Right ventricle myocardium superior (tissue), 1 donor: ENCODE results near the gene ESYT2. TPM values are rescaled to one million over a fixed set of nuclear protein-coding genes. Genes with fewer than 3 reads are reported as not detected.
"Not testable (repeated sequence)": the region's sequence is repeated elsewhere in the genome, so short reads cannot be mapped to it uniquely, and the experiment has no call there.

Experiments used
- ATAC-seq: fragments of 200-7000 bp; cut with Tn5 transposase; one replicate; pipeline ENCODE4 v1.9.1; 2020; ENCODE audit warnings: mild to moderate bottlenecking; ENCODE audit not compliant: poor library complexity
- DNase-seq: peaks from one replicate; pipeline ENCODE4 v3.0.0-alpha.2; 2020
- intact Hi-C: fragments of 100-400 bp; cut with DNase I; formaldehyde crosslinking; loops from one replicate; pipeline ENCODE4 v1.11.2; 2022
- total RNA-seq: library from RNA; stranded (reverse); fragmentation: NEBNext Ultra II Directional; extraction: Animal tissue kit (Norgen Biotek cat#: 25700); gene quantifications from one replicate; pipeline ENCODE4 v1.2.1, GENCODE V29; 2021
- donor health status: DM: no; HTN: yes; CAD: no; lungs with severe emphysema.

The ESYT2 gene
- total RNA-seq, 1 donor from 2014 or later = 43.8 TPM

DNA sequence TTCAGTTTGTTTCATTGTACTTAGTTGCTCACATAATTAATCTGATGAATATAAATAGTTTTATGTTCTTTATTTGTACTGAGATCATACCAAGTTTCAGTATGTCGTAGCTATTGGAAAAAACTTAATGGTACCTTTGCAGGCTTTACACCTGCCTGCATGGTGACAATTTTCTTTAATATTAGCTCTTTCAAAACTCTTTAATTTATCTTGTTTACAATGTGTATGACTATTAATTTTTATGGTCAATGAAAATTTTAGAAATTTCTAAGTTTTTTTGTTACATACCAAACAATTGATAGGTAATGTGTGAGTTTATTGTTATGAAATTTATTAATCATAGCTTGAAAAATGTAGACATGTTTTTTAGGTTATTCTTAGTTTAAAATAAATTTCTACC is 31.1 kb upstream of the ESYT2 start:
- DNase-seq (no peak), ATAC-seq (no peak)
- intact Hi-C loops = no loop called here

DNA sequence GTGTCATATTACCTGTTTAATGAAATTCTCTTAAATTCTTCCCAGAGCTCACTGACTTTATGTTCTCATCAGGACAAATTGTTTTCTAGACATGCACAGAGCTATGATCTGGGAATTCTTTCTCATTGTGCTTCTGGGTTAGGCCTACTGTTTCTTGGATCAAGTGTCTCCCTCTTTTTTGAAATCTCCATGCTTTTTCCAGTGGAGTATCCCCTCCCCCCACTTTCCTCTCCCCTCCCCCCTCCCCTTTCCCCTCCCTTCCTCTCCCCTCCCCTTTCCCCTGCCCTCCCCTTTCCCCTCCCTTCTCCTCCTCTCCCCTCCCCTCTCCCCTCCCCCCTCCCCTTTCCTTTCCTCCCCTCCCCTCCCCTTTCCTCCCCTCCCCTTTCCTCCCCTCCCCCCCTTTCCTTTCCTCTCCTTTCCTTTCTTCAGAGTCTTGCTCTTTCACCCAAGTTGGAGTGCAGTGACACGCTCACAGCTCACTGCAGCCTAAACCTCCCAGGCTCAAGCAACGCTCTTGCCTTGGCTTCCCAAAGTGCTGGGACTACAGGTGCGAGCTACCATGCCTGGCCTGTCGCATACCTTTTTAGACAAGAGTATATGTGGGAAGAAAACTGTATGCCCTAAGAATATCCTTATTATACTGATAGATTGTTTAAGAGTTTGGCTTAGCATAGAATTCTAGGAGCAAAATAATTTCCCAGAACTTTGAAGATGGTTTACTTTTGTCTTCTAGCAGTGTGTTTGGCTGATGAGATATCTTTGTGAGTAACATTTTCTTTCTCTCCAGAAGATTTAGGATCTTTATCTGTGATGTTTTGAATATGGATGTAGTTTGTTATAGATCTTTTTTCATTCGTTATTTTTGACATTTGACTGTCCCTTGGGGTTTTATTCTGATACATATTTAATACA is 29.5 kb upstream of the ESYT2 start:
- intact Hi-C loops = no loop called here
- DNase-seq = no peak
- ATAC-seq = no peak

DNA sequence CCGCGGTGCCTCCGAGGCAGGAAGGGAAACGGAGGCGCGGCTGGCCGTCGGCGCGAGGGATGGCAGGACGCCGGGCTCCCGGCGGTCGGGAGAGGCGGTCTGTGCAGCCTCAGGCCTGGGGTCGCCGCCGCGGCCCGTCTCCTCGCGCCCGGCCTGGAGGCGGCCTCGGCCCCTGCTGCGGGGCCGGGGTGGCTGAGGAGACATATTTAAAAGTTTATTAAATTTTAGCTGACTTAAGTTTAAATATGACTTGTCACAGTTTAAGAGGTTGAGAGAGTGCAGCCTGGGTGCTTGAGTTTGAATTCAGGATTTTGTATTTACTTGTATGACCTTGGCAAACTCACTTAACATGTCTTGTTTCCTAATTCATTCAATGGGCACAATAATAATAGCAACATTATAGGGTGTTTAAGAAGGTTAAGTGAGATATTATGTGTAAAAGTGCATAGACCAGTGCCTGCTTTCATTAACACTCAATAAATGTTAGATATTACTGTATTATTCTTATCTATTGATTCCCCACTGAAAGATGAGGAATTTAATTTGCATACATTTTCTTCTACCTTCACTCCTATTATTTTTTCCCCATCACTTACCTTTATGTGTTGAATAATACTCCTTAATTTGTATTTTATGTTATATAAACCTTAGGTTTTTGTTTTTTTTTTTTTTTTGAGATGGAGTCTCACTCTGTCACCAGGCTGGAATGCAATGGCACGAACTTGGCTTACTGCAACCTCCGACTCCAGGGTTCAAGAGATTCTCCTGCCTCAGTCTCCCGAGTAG is 27.8 kb upstream of the ESYT2 start:
- intact Hi-C loops = no loop called here
- DNase-seq (no peak), ATAC-seq (peak; percentile 28)

DNA sequence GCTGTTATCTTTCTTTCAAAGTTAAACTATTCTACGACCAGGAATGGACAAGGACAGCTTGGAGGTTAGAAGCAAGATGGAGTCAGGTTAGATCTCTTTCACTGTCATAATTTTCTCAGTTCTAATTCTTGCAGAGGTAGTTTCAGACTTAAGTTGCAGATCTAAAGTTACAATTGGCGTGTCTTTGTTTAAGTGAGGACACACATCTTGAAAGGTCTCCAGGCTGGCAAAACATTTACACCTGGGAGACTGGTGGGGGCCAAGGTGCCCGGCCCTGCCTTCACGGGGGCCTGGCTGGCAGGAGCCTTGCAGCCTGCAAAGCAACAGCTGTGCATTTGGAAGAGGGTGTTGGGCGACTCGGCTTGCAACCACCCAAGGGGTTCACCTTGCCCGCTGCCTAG is 25.4 kb upstream of the ESYT2 start:
- intact Hi-C loops = no loop called here
- DNase-seq (no peak), ATAC-seq (no peak)

GRCh38 chr7:158850545-158851102 is 21.3 kb upstream of the ESYT2 start:
- DNase-seq = no peak
- ATAC-seq = peak; percentile 48
- intact Hi-C loops = no loop called here

- ATAC-seq (peak; percentile 23), DNase-seq (no peak)
- intact Hi-C loops = no loop called here
Observed at GRCh38 chr7:158849768-158850544, 20.6 kb upstream of the ESYT2 start.

- intact Hi-C loops = no loop called here
- no peak for ATAC-seq
- DNase-seq = no peak
Observed at GRCh38 chr7:158849442-158849767, 20.1 kb upstream of the ESYT2 start.

GRCh38 chr7:158847451-158847866 is 18.1 kb upstream of the ESYT2 start:
- no peak for DNase-seq
- peak; percentile 28 for ATAC-seq
- intact Hi-C loops = no loop called here

- DNase-seq (no peak), ATAC-seq (no peak)
- intact Hi-C loops = no loop called here
Observed at GRCh38 chr7:158846304-158846703, 17.0 kb upstream of the ESYT2 start.

- no peak for ATAC-seq
- DNase-seq = no peak
- intact Hi-C loops = no loop called here
Observed at GRCh38 chr7:158843771-158844170, 14.5 kb upstream of the ESYT2 start.

DNA sequence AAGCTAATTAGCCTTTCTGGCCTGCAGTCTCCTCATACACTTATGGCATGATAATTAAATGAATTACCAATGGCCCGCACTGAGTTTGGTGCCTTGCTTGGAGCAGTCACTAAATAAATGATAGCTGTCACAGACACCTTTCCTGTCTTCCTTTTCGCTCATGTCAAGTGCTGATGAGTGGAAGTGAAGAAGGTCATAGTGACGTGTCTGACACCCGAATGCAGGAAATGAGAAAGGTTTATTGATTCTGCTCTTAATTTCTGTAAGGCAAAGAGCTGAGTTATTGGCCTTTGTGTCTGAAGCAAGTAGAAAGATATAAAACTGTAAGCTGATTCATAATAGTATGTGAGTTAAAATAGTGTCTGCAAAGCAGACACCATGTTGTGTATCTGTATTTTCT is 13.2 kb upstream of the ESYT2 start:
- intact Hi-C loops = no loop called here
- DNase-seq (no peak), ATAC-seq (no peak)

GRCh38 chr7:158840604-158841003 is 11.3 kb upstream of the ESYT2 start:
- DNase-seq (no peak), ATAC-seq (no peak)
- intact Hi-C loops = no loop called here

DNA sequence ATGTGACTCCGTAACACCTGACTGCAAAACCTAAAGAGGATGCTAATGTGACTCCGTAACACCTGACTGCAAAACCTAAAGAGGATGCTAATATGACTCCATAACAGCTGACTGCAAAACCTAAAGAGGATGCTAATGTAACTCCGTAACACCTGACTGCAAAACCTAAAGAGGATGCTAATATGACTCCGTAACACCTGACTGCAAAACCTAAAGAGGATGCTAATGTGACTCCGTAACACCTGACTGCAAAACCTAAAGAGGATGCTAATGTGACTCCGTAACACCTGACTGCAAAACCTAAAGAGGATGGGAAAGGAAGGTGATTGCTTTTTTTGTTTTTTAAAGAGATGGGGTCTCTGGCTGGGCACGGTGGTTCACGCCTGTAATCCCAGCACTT is 9.9 kb upstream of the ESYT2 start:
- intact Hi-C loops, DNase-seq, ATAC-seq: not testable (repeated sequence)

- DNase-seq = no peak
- intact Hi-C loops = no loop called here
- no peak for ATAC-seq
Observed at GRCh38 chr7:158837790-158838637, 8.7 kb upstream of the ESYT2 start.

DNA sequence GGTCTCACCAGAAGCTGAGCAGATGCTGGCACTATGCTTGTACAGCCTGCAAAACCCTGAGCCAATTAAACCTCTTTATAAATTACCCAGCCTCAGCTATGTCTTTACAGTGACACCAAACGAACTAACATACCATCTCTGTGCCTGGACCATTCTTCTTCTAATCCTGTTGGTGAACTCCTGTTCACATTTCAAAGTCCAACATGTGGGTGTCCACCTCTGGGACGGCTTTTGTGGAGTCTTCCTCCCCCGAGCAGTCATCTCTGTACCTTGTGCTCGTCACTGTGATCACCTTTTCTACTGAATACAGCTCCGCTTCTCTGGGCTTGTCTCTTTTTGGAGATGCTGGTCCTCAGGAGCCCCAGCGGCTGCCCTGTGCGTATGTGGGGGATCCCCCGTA is 7.4 kb upstream of the ESYT2 start:
- DNase-seq (no peak), ATAC-seq (no peak)
- intact Hi-C loops = no loop called here

DNA sequence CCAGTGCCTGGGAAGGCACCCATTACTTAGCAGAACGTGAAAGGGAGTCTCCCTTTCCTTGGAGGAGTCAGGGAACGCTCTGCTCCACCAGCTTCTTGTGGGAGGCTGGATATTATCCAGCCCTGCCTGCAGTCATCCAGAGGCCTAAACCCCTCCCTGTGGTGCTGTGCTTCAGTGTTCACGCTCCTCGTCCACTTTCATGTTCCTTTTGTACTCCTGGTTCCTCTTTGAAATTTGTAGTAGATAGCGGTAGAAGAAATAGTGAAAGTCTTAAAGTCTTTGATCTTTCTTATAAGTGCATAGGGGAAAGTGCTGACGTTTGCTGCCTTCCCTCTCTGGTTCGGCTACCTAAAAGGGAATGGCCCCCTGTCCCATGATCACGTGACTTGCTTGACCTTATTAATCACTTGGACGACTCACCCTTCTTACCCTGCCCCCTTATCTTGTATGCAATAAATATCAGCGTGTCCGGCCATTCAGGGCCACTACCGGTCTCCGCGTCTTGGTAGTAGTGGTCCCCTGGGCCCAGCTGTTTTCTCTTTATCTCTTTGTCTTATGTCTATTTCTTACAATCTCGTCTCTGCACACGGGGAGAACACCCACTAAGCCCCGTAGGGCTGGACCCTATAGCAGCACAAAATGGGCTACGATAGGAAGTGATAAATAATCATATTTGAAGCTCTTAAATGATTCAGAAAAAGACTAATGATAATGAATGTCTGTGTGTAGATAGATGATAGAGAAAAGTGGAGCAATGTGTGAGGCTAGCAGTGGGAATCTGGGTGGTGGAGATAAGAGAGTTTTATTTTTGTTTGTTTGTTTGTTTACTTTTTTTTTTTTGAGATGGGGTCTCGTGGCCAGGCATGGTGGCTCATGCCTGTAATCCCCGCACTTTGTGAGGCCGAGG is 5.8 kb upstream of the ESYT2 start:
- intact Hi-C loops = no loop called here
- no peak for ATAC-seq
- DNase-seq = no peak

DNA sequence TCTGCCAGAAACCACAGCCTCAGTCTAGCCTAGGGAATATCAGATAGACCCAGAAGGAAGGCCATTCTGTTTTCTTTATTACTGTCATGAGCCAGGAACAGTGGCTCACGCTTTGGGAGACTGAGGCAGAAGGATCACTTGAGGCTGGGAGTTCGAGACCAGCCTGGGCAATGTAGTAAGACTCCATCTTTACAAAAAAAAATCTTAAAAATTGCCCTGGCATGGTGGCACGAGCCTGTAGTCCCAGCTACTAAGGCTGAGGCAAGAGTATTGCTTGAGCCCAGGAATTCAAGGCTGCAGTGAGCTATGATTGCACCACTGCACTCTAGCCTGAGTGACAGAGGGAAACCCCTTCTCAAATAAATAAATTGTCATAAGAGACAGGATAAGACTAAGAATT is 3.7 kb upstream of the ESYT2 start:
- DNase-seq = no peak
- no peak for ATAC-seq
- intact Hi-C loops = no loop called here
